Measurements from ENCODE around the gene TDRD10.
A peak's percentile ranks its signal among the peaks of the same experiment; 100 is the strongest.

Gene TDRD10, protein sequence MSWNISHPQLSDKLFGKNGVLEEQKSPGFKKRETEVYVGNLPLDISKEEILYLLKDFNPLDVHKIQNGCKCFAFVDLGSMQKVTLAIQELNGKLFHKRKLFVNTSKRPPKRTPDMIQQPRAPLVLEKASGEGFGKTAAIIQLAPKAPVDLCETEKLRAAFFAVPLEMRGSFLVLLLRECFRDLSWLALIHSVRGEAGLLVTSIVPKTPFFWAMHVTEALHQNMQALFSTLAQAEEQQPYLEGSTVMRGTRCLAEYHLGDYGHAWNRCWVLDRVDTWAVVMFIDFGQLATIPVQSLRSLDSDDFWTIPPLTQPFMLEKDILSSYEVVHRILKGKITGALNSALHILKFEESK

DNA sequence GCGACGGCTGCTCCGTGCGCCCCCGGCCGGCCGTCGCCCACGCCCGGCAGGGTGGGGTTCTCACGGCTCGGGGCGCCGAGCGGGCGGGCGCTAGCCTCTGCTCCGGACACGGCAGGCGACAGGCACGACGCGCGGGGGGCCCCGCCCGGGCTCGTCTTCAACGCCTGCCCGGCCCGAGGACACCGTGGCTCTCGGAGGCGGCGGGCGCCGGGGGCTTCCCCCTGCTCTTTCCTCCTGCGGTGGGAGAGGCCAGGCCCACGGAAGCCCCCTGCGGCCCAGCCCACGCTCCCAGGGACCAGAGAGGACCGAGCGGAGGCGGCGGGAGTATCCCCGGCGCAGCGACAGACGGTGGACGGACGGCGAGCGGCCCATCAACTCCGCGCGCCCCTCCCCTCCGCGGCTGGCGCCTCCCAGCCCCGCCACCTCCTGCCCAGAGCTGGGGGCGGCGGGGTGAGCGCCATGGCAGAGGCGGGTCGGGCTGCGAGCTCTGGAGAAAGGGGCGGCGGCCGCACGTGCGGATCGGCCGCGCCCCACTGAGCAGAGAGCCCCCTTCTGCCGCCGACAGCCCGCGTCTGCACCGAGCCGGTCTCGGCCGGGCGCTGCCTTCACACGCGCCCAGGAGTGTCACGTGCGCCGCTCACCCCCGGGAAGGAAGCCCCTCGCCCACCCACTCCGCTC lies at the start of gene TDRD10, which contains the start of gene SHE:
TSS of gene TDRD10 (plus strand) at position 154 of the 678 bp plus-strand sequence. CDS start 4,685 bp downstream, outside the sequence.
TSS of gene SHE (minus strand) at position 347 of the 678 bp plus-strand sequence. CDS start 386 bp downstream, outside the sequence.
- no peak for DNase-seq (ENCODE audit: low read depth in 4 of 4, low spot score in 1 of 4)

DNA sequence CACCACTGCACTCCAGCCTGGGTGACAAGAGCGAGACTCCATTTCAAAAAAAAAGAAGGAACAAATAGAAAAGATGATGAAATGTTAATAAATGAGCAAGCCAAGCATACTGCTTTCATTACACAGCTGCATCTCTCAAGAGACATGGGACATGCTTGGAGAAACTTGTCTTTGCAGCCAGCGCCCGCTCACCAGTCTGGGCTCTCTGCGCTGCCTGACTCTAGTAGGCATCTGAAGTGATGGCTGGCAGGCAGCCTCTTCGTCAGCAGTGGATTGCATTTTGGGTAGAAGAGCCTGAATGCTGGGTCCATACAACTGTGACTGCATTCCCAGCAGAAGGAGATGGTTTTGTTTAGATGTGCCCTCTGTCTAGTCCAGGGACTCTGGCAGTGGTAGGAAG lies 48.9 kb upstream of the TDRD10 start:
- DNase-seq (ENCODE audit: low read depth in 4 of 4, low spot score in 1 of 4), result no peak

DNA sequence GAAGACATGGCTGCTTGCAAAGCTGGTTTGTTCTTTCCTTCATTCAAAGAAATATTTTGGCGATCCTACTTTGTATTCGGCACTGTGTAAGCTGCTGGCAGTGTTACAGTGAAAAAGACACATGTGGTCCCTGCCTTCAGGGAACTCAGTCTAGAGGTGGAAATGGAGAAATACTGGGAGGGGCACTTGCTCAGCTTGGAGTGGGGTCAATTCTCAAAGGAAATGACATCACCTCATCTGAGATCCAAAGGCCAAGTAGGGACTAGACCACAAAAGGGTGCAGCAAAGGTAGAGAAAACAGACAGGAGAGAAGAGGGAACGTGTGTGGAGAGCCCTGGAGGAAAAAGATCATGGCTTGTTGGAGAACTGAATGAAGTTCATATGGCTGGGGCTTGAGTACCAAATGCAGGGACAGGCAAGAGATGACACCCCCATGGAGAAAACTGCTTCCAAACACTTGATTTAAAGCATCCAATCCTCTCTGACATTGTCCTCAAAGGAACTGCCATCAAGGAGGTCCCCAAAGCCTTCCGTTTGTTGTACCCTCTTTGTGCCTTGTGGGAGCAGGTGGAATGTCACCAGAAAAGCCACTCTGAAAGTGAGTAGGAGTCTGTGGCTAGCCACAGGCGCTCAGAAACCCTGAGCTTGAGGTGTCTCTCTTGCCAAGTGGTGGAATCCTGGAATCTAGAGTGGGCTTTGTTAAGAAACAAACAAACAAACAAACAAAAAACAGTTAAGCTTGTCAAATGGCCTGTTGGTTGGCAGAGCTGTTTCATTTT lies 48.3 kb upstream of the TDRD10 start:
- no peak for DNase-seq (ENCODE audit: low read depth in 4 of 4, low spot score in 1 of 4)

DNA sequence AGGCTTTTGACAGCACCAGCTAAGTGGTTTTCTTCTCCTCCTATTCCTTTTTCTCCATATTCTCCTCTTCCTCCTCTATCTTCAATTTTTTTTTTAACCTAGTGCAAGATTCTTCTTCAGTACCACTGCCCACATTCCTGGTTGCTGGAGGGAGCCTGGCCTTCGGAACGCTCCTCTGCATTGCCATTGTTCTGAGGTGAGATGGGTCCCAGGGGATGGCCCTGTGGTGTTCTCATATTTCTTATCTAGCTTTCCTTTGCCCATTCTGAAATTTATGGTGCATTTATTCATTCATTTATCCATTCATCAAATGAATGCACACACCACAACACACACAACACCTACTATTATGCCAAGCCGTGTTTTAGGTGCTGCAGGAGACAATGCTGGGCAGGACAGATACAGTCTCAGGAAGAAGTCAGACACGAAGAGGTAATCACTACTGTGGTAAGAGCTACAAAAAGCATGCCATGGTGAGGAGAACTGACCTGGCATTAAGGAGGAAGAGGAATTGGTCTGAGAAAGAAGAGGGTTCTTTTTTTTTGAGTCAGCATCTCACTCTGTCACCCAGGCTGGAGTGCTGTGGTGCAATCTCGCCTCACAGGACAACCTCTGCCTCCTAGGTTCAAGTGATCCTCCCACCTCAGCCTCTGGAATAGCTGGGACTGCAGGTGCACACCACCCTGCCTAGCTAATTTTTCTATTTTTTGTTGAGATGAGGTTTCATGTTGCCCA lies 47.5 kb upstream of the TDRD10 start:
- no peak for DNase-seq (ENCODE audit: low read depth in 4 of 4, low spot score in 1 of 4)

DNA sequence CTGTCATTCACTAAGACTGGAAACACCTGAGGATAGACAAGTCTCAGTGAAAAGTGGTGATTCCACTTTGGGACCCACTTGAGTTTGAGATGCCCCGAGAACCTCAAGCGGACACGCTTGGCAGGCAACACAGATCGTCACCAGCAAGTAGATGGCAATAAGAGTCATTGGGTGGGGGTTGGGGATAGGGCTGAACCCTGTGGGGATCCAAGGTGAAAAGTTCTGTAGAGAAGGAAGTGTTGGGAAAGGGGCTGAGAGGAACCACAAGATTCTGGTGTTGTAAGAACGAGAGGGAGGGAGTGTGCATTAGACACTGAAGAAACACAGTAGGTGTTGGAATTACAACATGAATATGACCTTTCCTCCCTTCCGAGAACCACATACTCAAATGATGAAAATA lies 45.4 kb upstream of the TDRD10 start:
- DNase-seq (ENCODE audit: low read depth in 4 of 4, low spot score in 1 of 4), result no peak

DNA sequence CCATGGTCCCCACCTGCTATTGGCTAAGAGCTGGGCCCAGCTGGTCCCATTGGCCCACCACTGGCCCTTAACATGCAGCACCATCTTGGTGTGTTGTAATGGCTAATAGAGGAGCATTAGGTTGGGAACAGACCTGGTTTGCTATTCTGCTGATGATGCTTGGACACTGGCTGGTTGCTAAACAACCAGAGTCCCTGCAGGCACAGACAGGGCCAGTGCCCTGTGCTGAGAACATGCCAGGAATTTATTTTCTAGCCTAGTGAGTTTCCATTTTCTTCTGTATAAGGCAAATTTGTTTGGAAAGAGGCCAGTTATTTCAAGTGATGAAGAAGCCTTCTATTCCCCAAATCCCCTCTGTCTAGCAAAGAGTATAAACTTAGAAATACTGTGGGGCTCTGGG lies 42.9 kb upstream of the TDRD10 start:
- no peak for DNase-seq (ENCODE audit: low read depth in 4 of 4, low spot score in 1 of 4)

DNA sequence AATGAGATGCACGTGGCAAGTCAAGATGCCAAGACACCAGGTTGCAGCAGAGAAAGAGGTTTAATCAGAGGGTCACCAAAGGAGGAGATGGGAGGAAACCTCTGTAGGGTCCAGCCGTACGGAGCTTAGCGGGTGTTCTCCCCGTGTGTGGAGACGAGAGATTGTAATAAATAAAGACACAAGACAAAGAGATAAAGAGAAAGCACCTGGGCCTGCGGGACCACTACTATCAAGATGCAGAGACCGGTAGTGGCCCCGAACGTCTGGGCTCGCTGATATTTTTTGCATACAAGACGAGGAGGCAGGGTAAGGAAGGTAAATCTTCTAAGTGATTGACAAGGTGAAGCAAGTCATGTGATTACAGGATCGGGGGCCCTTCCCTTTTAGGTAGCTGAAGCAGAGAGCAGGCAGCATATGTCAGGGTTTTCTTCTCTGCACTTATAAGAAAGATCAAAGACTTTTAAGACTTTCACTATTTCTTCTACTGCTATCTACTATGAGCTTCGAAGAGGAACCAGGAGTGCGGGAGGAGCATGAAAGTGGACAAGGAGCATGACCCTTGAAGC lies 41.2 kb upstream of the TDRD10 start:
- no peak for DNase-seq (ENCODE audit: low read depth in 4 of 4, low spot score in 1 of 4)

DNA sequence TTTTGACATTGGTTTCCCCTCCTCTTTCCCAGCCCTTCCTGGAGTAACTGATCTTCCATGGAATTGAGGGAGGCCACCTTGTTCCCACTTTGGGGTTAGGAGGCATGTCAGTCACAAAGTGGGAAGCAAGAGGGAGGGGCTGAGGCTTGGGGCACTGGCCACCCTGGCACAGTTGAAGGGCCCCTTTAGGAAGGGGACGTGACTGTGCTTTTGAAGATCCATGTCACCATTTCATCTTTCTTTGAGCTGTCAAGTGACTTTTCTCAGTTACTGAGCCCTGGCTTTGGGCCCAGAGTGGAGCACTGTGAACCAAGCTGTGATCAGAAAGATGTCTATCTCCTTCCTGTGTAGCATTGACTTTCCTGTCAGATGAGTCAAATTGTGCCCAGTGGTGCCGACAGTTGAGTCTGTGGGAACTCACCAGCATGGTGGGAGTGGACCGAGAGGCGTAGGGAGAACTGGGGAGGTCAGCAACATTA lies 38.5 kb upstream of the TDRD10 start:
- DNase-seq (ENCODE audit: low read depth in 4 of 4, low spot score in 1 of 4), result peak in 2 of 4 experiments; percentile 35 to 47

DNA sequence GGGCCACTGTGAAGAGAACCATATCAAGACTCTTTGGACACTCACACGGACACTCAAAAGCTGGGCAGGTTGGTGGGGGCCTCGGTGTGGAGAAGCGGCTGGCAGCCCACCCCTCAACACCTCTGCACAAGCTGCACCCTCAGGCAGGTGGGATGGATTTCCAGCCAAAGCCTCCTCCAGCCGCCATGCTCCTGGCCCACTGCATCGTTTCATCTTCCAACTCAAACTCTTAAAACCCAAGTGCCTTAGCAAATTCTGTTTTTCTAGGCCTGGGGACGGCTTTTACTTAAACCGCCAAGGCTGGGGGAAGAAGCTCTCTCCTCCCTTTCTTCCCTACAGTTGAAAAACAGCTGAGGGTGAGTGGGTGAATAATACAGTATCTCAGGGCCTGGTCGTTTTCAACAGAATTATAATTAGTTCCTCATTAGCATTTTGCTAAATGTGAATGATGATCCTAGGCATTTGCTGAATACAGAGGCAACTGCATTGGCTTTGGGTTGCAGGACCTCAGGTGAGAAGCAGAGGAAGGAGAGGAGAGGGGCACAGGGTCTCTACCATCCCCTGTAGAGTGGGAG lies 36.3 kb upstream of the TDRD10 start:
- DNase-seq (ENCODE audit: low read depth in 4 of 4, low spot score in 1 of 4), result no peak

DNA sequence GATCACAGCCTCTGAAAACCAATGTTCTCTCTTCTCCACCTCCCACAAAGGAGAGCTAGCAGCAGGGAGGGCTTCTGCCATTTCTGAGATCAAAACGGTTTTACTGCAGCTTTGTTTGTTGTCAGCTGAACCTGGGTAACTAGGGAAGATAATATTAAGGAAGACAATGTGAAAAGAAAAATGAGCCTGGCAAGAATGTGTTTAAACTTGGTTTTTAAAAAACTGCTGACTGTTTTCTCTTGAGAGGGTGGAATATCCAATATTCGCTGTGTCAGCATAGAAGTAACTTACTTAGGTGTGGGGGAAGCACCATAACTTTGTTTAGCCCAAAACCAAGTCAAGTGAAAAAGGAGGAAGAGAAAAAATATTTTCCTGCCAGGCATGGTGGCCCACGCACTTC lies 35.8 kb upstream of the TDRD10 start:
- no peak for DNase-seq (ENCODE audit: low read depth in 4 of 4, low spot score in 1 of 4)

DNA sequence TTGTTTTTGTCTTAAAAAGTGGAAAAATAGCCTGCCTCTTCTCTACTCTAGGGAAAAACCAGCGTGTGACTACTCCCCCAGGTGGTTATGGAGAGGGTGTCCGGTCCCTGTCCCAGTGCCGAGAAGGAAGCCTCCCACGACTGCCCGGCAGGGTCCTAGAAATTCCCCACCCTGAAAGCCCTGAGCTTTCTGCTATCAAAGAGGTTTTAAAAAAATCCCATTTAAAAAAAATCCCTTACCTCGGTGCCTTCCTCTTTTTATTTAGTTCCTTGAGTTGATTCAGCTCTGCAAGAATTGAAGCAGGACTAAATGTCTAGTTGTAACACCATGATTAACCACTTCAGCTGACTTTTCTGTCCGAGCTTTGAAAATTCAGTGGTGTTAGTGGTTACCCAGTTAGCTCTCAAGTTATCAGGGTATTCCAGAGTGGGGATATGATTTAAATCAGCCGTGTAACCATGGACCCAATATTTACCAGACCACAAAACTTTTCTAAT lies 35.0 kb upstream of the TDRD10 start:
- no peak for DNase-seq (ENCODE audit: low read depth in 4 of 4, low spot score in 1 of 4)

DNA sequence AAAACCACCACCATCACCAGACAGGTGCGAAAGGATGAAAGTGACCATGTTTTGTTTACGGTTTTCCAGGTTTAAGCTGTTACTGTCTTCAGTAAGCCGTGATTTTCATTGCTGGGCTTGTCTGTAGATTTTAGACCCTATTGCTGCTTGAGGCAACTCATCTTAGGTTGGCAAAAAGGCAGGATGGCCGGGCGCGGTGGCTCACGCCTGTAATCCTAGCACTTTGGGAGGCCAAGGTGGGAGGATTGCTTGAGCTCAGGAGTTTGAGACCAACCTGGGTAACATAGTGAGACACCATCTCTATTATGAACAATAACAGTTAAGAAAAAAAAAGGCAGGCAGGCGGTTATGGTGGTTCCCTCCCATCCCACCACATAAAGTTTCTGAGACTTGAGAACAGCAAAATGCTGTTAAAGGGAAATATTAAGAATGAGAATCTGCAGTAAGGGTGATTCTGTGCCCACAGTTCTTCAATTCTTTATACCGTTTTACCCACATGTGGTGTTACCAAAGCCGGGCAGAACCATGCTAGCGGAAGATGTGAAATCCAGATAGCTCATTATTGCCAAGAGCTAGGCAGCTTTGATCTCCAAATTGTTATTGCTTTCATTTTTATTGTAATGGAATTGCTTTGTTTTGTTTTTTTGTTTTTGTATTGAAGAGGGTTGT lies 34.5 kb upstream of the TDRD10 start:
- DNase-seq (ENCODE audit: low read depth in 4 of 4, low spot score in 1 of 4), result peak in 1 of 4 experiments; percentile 12

DNA sequence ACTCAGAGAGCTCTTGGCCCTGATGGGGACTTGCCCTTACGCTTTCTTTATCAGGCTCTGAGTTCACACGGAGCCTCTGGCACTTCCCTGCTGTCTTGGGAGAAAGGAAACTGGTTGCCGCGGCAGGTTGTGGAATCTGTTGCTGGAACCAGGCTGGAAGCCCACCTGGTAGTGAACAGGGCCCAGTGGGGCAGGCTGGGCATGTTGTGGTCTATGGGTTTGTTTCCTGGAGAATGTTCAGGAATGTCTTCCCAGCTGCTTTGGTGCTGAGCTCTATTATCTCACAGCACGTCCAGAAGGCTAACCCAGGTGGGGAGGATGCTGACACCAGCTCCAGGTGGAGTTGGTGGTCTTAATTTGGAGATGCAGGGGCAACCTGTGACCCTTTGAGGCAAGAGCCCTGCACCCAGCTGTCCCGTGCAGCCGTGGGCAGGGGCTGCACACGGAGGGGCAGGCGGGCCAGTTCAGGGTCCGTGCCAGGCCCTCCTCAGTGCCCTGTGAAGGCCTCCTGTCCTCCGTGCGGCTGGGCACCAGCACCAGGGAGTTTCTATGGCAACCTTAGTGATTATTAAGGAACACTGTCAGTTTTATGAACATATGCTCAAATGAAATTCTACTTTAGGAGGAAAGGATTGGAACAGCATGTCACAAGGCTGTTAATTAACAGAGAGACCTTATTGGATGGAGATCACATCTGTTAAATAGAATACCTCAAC lies 33.3 kb upstream of the TDRD10 start:
- DNase-seq (ENCODE audit: low read depth in 4 of 4, low spot score in 1 of 4), result no peak

DNA sequence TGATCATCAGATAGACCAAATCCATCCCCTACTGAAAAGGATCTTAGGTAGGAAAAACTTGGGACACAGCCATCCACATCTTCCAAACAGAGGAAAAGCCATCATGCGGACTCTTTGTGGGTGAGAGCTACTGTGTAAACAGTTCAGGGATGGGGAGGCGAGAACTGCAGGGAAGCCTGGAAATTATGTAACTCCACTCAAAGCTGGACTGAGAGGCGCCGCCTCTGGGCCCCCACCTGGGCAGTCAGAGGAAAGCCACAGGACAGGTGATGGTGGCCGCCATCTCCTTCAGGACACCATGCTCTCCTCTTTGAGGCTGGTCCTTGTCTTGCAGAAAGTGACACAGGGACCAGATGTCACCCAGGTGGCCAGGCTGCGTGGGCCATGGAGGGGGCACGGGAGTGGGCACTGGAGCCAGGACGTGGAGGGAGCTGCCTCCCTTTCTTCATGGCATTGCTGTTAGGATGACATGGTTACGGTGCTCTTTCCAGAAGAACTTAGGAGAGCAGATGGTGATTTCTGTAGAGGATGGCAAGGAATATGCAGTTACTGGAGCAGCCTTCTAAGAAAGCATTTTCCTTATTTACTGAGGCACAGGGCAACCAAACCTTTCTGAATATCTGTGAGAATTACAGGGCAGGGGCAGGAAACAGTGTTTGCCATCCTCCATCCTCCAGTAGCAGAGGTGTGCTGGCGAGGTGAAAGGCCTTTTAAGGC lies 32.0 kb upstream of the TDRD10 start:
- no peak for DNase-seq (ENCODE audit: low read depth in 4 of 4, low spot score in 1 of 4)

DNA sequence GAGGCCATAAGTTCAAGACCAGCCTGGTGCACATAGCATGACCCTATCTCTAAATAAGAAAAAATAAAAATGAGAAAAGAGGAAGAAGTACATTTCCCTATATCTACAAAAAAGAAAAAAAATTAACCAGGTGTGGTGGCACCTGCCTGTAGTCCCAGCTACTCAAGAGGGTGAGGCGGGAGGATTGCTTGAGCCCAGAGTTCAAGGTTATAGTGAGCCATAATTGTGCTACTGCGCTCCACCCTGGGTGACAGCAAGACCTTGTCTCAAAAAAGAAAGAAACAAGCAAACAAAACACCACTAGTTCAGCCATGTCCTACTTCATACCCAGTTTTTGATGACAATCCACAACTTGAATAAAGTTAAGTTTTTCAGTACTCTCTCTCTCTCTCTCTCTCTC lies 30.7 kb upstream of the TDRD10 start:
- DNase-seq (ENCODE audit: low read depth in 4 of 4, low spot score in 1 of 4), result no peak

DNA sequence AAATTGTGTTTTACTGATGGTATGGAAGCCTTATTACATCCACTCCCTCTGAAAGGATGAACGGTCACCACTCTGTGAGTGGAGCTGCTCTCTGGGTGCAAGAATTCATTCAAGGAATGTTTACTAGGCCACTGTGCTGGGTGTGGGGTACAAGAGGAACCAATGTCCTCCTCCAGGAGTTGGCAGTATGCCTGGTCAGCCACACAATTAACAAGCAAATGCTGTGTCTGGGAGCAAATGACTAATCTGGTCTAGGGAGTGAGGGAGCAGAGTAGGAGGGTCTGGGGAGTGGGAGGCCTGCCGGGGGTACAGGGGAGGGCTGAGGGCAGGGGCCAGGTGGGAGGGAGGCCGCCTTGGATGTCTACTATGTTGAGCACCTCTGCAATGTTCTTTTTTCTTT lies 27.2 kb upstream of the TDRD10 start:
- DNase-seq (ENCODE audit: low read depth in 4 of 4, low spot score in 1 of 4), result no peak

DNA sequence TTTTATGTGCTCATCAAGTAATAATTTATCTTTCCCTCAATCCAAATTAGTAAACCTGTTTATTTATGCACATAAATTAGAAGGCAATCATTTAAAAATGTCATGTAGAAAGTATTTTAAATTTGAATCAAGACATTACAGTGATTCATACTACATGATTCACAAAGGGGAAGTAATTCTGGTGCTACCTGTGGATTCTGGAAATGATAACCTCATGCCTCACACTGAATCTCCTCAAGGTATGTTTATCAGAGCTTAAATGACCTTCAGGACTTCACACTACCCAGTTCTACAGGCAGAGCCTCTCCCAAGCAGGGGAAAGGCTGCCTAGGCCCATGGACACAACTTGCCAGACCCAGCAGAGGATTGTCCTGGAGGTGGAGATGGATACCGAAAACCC lies 25.2 kb upstream of the TDRD10 start:
- no peak for DNase-seq (ENCODE audit: low read depth in 4 of 4, low spot score in 1 of 4)

DNA sequence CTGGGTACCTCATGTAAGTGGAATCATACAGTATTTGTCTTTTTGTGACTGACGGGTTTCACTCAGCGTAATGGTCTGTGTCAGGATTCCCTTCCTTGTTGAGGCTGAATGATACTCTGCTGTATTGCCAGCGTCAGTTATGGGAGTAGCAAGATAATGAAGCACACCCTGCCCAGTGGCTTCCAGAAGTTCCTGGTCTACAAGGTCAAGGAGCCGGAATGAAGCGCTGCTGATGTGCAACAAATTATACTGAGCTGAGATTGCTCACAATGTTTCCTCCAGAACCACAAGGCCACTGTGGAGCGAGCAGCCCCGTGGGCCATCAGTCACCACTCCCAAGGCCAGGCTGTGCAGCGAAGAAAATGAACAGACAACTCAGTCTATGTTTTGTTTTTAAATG lies 24.0 kb upstream of the TDRD10 start:
- no peak for DNase-seq (ENCODE audit: low read depth in 4 of 4, low spot score in 1 of 4)
